Measurements from ENCODE around the gene PIGW. TPM values are rescaled to one million over a fixed set of nuclear protein-coding genes. Genes with fewer than 3 reads are reported as not detected.
"Not testable (repeated sequence)": the region's sequence is repeated elsewhere in the genome, so short reads cannot be mapped to it uniquely, and the experiment has no call there.

The PIGW gene
- total RNA-seq, 1 donor = 4.0 TPM

GRCh38 chr17:36506831-36507230 lies 28.0 kb upstream of the PIGW start:
- no peak for DNase-seq (ENCODE audit: low read depth in 2 of 3, low spot score in 2 of 3)

GRCh38 chr17:36507266-36507665 lies 27.5 kb upstream of the PIGW start:
- no peak for DNase-seq (ENCODE audit: low read depth in 2 of 3, low spot score in 2 of 3)

- not testable (repeated sequence) for DNase-seq (ENCODE audit: low read depth in 2 of 3, low spot score in 2 of 3)
Observed at GRCh38 chr17:36508439-36508838, 26.3 kb upstream of the PIGW start.

GRCh38 chr17:36509272-36509985 lies 25.4 kb upstream of the PIGW start:
- DNase-seq (ENCODE audit: low read depth in 2 of 3, low spot score in 2 of 3) = no peak

- DNase-seq (ENCODE audit: low read depth in 2 of 3, low spot score in 2 of 3) = no peak
Observed at GRCh38 chr17:36510636-36511035, 24.2 kb upstream of the PIGW start.

- DNase-seq (ENCODE audit: low read depth in 2 of 3, low spot score in 2 of 3) = no peak
Observed at GRCh38 chr17:36511216-36511615, 23.6 kb upstream of the PIGW start.

- no peak for DNase-seq (ENCODE audit: low read depth in 2 of 3, low spot score in 2 of 3)
Observed at GRCh38 chr17:36512641-36513040, 22.1 kb upstream of the PIGW start.

- no peak for DNase-seq (ENCODE audit: low read depth in 2 of 3, low spot score in 2 of 3)
Observed at GRCh38 chr17:36514856-36515255, 19.9 kb upstream of the PIGW start.

GRCh38 chr17:36515837-36516236 lies 18.9 kb upstream of the PIGW start:
- DNase-seq (ENCODE audit: low read depth in 2 of 3, low spot score in 2 of 3) = no peak

GRCh38 chr17:36523113-36523512 lies 11.7 kb upstream of the PIGW start:
- no peak for DNase-seq (ENCODE audit: low read depth in 2 of 3, low spot score in 2 of 3)

GRCh38 chr17:36524428-36524876 lies 10.3 kb upstream of the PIGW start:
- DNase-seq (ENCODE audit: low read depth in 2 of 3, low spot score in 2 of 3) = no peak

GRCh38 chr17:36525113-36525512 lies 9.7 kb upstream of the PIGW start:
- no peak for DNase-seq (ENCODE audit: low read depth in 2 of 3, low spot score in 2 of 3)

- no peak for DNase-seq (ENCODE audit: low read depth in 2 of 3, low spot score in 2 of 3)
Observed at GRCh38 chr17:36525888-36526287, 8.9 kb upstream of the PIGW start.

- no peak for DNase-seq (ENCODE audit: low read depth in 2 of 3, low spot score in 2 of 3)
Observed at GRCh38 chr17:36527621-36528250, 7.1 kb upstream of the PIGW start.

GRCh38 chr17:36529121-36529520 lies 5.7 kb upstream of the PIGW start:
- no peak for DNase-seq (ENCODE audit: low read depth in 2 of 3, low spot score in 2 of 3)

GRCh38 chr17:36532435-36532975 lies 2.3 kb upstream of the PIGW start:
- no peak for DNase-seq (ENCODE audit: low read depth in 2 of 3, low spot score in 2 of 3)

- peak; percentile 6 to 44 (median 41) for DNase-seq (ENCODE audit: low read depth in 2 of 3, low spot score in 2 of 3)
Observed at GRCh38 chr17:36533935-36534839, 600 bp upstream of the PIGW start.

- no peak for DNase-seq (ENCODE audit: low read depth in 2 of 3, low spot score in 2 of 3)
Observed at GRCh38 chr17:36535669-36536081, 888 bp downstream of the PIGW start.

- no peak for DNase-seq (ENCODE audit: low read depth in 2 of 3, low spot score in 2 of 3)
Observed at GRCh38 chr17:36540696-36541095, 5.9 kb downstream of the PIGW start.

GRCh38 chr17:36542755-36543154 lies 8.0 kb downstream of the PIGW start:
- DNase-seq (ENCODE audit: low read depth in 2 of 3, low spot score in 2 of 3) = no peak

GRCh38 chr17:36544044-36544306 lies 9.2 kb downstream of the PIGW start:
- DNase-seq (ENCODE audit: low read depth in 2 of 3, low spot score in 2 of 3) = peak; percentile 16 to 51 (median 28)
